ENCODE results near the gene ATP13A2. TPM values are rescaled to one million over a fixed set of nuclear protein-coding genes. Genes with fewer than 3 reads are reported as not detected.

Gene ATP13A2
- total RNA-seq, 5 donors from 2014 or later (not counting 1 experiment from before 2014, with no cell fraction given): 39.4 to 65.5 (median 58.2) TPM

DNA sequence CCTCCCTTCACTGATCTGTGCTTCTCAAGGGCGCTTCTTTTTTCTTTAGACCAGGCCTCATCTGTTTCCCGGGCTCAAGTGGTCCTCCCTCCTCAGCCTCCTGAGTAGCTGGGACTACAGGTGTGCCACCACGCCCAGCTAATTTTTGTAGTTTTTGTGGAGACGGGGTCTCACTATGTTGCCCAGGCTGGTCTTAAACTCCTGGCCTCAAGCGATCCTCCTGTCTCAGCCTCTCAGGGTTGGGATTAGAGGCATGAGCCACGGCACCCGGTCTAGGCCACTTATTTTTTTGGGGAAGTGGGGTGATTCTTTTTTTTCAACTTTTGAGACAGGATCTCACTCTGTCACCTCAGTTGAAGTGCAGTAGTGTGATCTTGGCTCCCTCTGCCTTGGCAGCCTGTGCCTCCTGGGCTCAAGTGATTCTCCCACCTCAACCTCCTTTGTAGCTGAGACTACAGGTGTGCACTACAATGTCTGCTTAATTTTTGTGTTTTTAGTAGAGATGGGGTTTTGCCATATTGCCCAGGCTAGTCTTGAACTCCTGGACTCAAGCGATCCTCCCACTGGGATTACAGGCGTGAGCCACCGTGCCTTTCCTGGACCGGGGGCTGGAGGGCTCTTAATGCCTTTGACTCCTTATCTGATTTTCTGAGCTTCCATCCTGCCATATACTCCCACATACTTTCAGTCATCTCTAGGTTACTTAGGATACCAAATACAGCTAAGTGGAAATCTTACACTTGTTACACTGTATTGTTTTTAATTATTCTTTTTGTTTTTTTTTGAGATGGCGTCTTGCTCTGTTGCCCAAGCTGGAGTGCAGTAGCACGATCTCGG is 50.2 kb downstream of the ATP13A2 start:
- Histone ChIP-seq H3K4me1 (ENCODE audit: control insufficient read depth in 1 of 2, extremely low read depth in 1 of 2, insufficient read depth in 2 of 2, low read length in 2 of 2) (peaks cover 0 to 11% of the 10 kb centered on the region in 2 experiments), H3K27ac (ENCODE audit: low read length) (no peak overlapping the region), H3K4me3 (ENCODE audit: control insufficient read depth in 1 of 2, extremely low read depth in 1 of 2, low read length in 1 of 2) (peak overlapping the region; percentile 37 to 51), H3K36me3 (ENCODE audit: control insufficient read depth in 2 of 2, extremely low read depth in 1 of 2, insufficient read depth in 1 of 2, low read length in 1 of 2) (peaks cover 6 to 7% of the 10 kb centered on the region in 2 donors), H3K27me3 (replicated peaks in 1 of 2; ENCODE audit: control insufficient read depth in 2 of 2, extremely low read depth in 1 of 2, insufficient read depth in 2 of 2, low read length in 1 of 2) (no peaks in the 10 kb centered on the region), H3K9me3 (no peaks in the 10 kb centered on the region)
- peaks cover 13 to 19% (median 14%) of the 10 kb centered on the region in 3 donors for H3K4me1 Mint-ChIP-seq
- ChIA-PET CTCF (interaction anchor here (0.6 to 1.7 kb wide), 4 partner anchors 10 to 519 kb away, joined by 3 to 9 read pairs (median 4); no protein-coding TSS in a partner anchor), POLR2A (no interaction called here)
- H3K36me3 Mint-ChIP-seq: peaks cover 17% of the 10 kb centered on the region
- no peaks in the 10 kb centered on the region for H3K9me3 Mint-ChIP-seq
- H3K27me3 Mint-ChIP-seq: no peaks in the 10 kb centered on the region
- 91% methylated on average over 7 of the region's 14 CpGs for WGBS (ENCODE audit: insufficient coverage)
- H3K27ac Mint-ChIP-seq: no peak overlapping the region
- ATAC-seq (replicated peaks in 1 of 4) (no peak), DNase-seq (no peak)
- peak overlapping the region; percentile 66 to 81 (median 68) for H3K4me3 Mint-ChIP-seq

DNA sequence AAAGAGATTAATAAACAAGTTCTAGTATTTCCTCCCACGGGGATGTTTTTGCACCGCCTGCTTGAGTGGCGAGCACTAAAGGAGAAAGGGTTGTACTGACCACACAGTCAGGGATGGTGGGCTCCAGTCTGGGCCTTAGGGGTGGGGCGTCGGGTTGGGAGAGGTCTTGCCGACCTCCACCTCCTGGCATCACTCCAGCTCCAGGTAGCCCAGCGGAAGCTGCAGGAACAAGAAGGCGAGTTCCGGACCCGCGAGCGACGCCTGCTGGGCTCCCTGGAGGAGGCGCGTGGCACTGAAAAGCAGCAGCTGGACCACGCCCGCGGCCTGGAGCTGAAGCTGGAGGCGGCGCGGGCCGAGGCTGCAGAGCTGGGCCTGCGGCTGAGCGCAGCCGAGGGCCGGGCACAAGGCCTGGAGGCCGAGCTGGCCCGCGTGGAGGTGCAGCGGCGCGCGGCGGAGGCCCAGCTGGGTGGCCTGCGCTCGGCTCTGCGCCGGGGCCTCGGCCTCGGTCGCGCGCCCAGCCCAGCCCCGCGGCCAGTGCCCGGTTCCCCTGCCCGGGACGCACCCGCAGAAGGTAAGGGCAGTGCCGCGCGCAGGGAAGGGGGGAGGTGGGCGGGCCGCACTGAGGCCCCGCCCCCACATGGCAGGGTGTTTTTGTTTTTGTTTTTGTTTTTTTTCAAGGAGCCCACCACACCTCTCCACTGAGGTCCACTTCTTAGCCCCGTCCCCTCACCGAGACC is 51.0 kb downstream of the ATP13A2 start:
- Mint-ChIP-seq H3K36me3 (peaks cover 12% of the 10 kb centered on the region), H3K4me3 (peak overlapping the region; percentile 73 to 83 (median 81)), H3K27me3 (no peaks in the 10 kb centered on the region), H3K4me1 (peaks cover 13 to 19% (median 14%) of the 10 kb centered on the region in 3 donors), H3K27ac (peak overlapping the region; percentile 84 to 88), H3K9me3 (no peaks in the 10 kb centered on the region)
- peak overlapping the region; percentile 47 to 51 for H3K4me3 ChIP-seq (ENCODE audit: control insufficient read depth in 1 of 2, extremely low read depth in 1 of 2, low read length in 1 of 2)
- POLR2A ChIA-PET: no interaction called here
- ATAC-seq (replicated peaks in 1 of 4): peak; percentile 90 to 94 (median 92)
- no peak overlapping the region for H3K27ac ChIP-seq (ENCODE audit: low read length)
- H3K27me3 ChIP-seq (replicated peaks in 1 of 2; ENCODE audit: control insufficient read depth in 2 of 2, extremely low read depth in 1 of 2, insufficient read depth in 2 of 2, low read length in 1 of 2): no peaks in the 10 kb centered on the region
- H3K9me3 ChIP-seq: no peaks in the 10 kb centered on the region
- WGBS (ENCODE audit: insufficient coverage): 8% methylated on average over 43 of the region's 57 CpGs
- peaks cover 0 to 11% of the 10 kb centered on the region in 2 experiments for H3K4me1 ChIP-seq (ENCODE audit: control insufficient read depth in 1 of 2, extremely low read depth in 1 of 2, insufficient read depth in 2 of 2, low read length in 2 of 2)
- CTCF ChIA-PET: interaction anchor here (0.6 to 1.7 kb wide), 7 partner anchors 9 to 519 kb away, joined by 3 to 9 read pairs (median 3); no protein-coding TSS in a partner anchor
- peak; percentile 49 to 81 (median 65) for DNase-seq
- H3K36me3 ChIP-seq (ENCODE audit: control insufficient read depth in 2 of 2, extremely low read depth in 1 of 2, insufficient read depth in 1 of 2, low read length in 1 of 2): peaks cover 2 to 5% of the 10 kb centered on the region in 2 donors

DNA sequence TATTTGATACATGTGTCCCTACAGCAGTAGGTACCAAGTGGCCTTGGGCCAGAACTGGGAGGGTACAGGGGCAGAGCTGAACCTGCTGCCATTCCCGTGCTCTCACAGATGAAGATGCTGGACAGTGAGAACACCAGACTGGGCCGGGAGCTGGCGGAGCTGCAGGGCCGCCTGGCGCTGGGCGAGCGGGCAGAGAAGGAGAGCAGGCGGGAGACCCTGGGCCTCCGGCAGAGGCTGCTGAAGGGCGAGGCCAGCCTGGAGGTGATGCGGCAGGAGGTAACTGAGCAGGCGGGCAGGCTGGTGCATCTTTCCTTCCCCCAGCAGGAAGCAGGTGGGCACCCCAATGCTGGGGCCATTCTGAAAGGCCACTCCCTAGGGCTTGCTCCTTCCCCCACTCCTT is 53.3 kb downstream of the ATP13A2 start:
- no peaks in the 10 kb centered on the region for H3K9me3 Mint-ChIP-seq
- Histone ChIP-seq H3K36me3 (ENCODE audit: control insufficient read depth in 2 of 2, extremely low read depth in 1 of 2, insufficient read depth in 1 of 2, low read length in 1 of 2) (peaks cover 0 to 2% of the 10 kb centered on the region in 2 donors), H3K4me3 (ENCODE audit: control insufficient read depth in 1 of 2, extremely low read depth in 1 of 2, low read length in 1 of 2) (no peak overlapping the region), H3K27ac (ENCODE audit: low read length) (no peak overlapping the region), H3K4me1 (ENCODE audit: control insufficient read depth in 1 of 2, extremely low read depth in 1 of 2, insufficient read depth in 2 of 2, low read length in 2 of 2) (peaks cover 0 to 11% of the 10 kb centered on the region in 2 experiments), H3K27me3 (replicated peaks in 1 of 2; ENCODE audit: control insufficient read depth in 2 of 2, extremely low read depth in 1 of 2, insufficient read depth in 2 of 2, low read length in 1 of 2) (no peaks in the 10 kb centered on the region), H3K9me3 (no peaks in the 10 kb centered on the region)
- 96% methylated on average over 10 of the region's 12 CpGs for WGBS (ENCODE audit: insufficient coverage)
- no peaks in the 10 kb centered on the region for H3K27me3 Mint-ChIP-seq
- ChIA-PET POLR2A (no interaction called here), CTCF (no interaction called here)
- peaks cover 4% of the 10 kb centered on the region for H3K36me3 Mint-ChIP-seq
- DNase-seq (no peak), ATAC-seq (replicated peaks in 1 of 4) (no peak)
- no peak overlapping the region for H3K4me3 Mint-ChIP-seq
- peaks cover 13 to 14% (median 14%) of the 10 kb centered on the region in 3 donors for H3K4me1 Mint-ChIP-seq
- H3K27ac Mint-ChIP-seq: no peak overlapping the region

DNA sequence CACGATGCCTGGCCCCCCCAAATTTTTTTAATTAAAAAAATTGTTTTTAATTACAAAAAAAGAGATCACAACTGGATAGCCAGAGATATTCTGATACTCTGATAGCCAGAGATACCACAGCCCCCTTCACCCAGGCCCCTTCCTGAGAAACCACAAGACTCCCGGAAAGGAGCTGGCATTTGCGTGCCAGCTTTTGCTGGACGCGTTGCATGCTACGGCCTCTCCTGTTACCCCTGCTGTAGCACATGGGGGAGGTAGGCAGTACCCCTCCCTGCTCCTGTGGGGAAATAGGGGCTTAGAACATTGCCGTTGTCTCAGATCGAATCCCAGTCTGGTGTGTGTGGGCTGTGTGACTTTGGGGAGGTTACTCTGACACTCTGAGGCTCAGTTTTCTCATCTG is 54.0 kb downstream of the ATP13A2 start:
- 90% methylated on average over 4 of the region's 8 CpGs for WGBS (ENCODE audit: insufficient coverage)

DNA sequence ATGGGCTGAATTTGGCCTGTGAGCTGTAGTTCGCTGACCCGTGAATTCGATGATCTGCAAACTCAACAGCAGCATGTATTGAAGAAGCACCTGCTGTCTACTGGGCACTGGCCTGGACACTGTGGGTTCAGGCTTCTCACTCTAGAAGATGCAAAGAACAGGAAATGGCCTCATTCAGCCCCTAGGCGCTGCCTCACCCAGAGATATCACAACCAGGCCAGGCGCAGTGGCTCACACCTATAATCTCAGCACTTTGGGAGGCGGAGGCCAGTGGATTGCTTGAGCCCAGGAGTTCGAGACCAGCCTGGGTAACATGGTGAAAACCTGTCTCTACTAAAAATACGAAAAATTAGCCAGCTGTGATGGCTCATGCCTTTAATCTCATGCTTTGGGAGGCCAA is 55.0 kb downstream of the ATP13A2 start:
- DNase-seq (no peak), ATAC-seq (replicated peaks in 1 of 4) (no peak)
- Histone ChIP-seq H3K9me3 (no peaks in the 10 kb centered on the region), H3K36me3 (ENCODE audit: control insufficient read depth in 2 of 2, extremely low read depth in 1 of 2, insufficient read depth in 1 of 2, low read length in 1 of 2) (peaks cover 0 to 2% of the 10 kb centered on the region in 2 donors), H3K27ac (ENCODE audit: low read length) (no peak overlapping the region), H3K4me1 (ENCODE audit: control insufficient read depth in 1 of 2, extremely low read depth in 1 of 2, insufficient read depth in 2 of 2, low read length in 2 of 2) (peaks cover 0 to 13% of the 10 kb centered on the region in 2 experiments), H3K27me3 (replicated peaks in 1 of 2; ENCODE audit: control insufficient read depth in 2 of 2, extremely low read depth in 1 of 2, insufficient read depth in 2 of 2, low read length in 1 of 2) (no peaks in the 10 kb centered on the region), H3K4me3 (ENCODE audit: control insufficient read depth in 1 of 2, extremely low read depth in 1 of 2, low read length in 1 of 2) (no peak overlapping the region)
- 83% methylated on average over 8 of the region's 8 CpGs for WGBS (ENCODE audit: insufficient coverage)
- Mint-ChIP-seq H3K9me3 (no peaks in the 10 kb centered on the region), H3K27me3 (no peaks in the 10 kb centered on the region), H3K4me3 (no peak overlapping the region), H3K36me3 (peaks cover 4% of the 10 kb centered on the region), H3K27ac (no peak overlapping the region), H3K4me1 (peaks cover 12 to 13% (median 12%) of the 10 kb centered on the region in 3 donors)
- ChIA-PET CTCF (no interaction called here), POLR2A (no interaction called here)

More for the DNA sequence above, 54.0 kb downstream of the ATP13A2 start:
- ChIA-PET CTCF (no interaction called here), POLR2A (no interaction called here)
- Mint-ChIP-seq H3K4me3 (no peak overlapping the region), H3K27me3 (no peaks in the 10 kb centered on the region), H3K36me3 (peaks cover 4% of the 10 kb centered on the region), H3K9me3 (no peaks in the 10 kb centered on the region), H3K4me1 (peaks cover 13 to 14% (median 14%) of the 10 kb centered on the region in 3 donors), H3K27ac (no peak overlapping the region)
- no peak overlapping the region for H3K27ac ChIP-seq (ENCODE audit: low read length)
- no peaks in the 10 kb centered on the region for H3K27me3 ChIP-seq (replicated peaks in 1 of 2; ENCODE audit: control insufficient read depth in 2 of 2, extremely low read depth in 1 of 2, insufficient read depth in 2 of 2, low read length in 1 of 2)
- no peaks in the 10 kb centered on the region for H3K9me3 ChIP-seq
- H3K4me3 ChIP-seq (ENCODE audit: control insufficient read depth in 1 of 2, extremely low read depth in 1 of 2, low read length in 1 of 2): no peak overlapping the region
- ATAC-seq (replicated peaks in 1 of 4): no peak
- DNase-seq: no peak
- H3K36me3 ChIP-seq (ENCODE audit: control insufficient read depth in 2 of 2, extremely low read depth in 1 of 2, insufficient read depth in 1 of 2, low read length in 1 of 2): peaks cover 0 to 2% of the 10 kb centered on the region in 2 donors
- peaks cover 0 to 11% of the 10 kb centered on the region in 2 experiments for H3K4me1 ChIP-seq (ENCODE audit: control insufficient read depth in 1 of 2, extremely low read depth in 1 of 2, insufficient read depth in 2 of 2, low read length in 2 of 2)

DNA sequence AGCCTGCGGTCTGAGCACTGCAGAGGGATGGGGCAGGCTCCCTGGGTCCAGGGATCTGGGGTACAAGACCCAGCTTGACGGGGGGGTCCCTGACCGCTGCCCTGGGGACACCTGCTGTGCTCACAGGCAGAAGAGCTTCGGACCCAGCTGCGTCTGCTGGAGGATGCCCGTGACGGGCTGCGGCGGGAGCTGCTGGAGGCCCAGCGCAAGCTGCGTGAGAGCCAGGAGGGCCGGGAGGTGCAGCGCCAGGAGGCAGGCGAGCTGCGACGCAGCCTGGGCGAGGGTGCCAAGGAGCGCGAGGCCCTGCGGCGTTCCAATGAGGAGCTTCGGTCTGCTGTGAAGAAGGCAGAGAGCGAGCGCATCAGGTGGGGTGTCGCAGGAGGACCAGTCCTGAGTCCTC is 56.5 kb downstream of the ATP13A2 start:
- peaks cover under 1 to 2% (median 1%) of the 10 kb centered on the region in 3 donors for H3K4me1 Mint-ChIP-seq
- ATAC-seq (replicated peaks in 1 of 4) (no peak), DNase-seq (no peak)
- H3K27me3 ChIP-seq (replicated peaks in 1 of 2; ENCODE audit: control insufficient read depth in 2 of 2, extremely low read depth in 1 of 2, insufficient read depth in 2 of 2, low read length in 1 of 2): no peaks in the 10 kb centered on the region
- H3K27me3 Mint-ChIP-seq: no peaks in the 10 kb centered on the region
- H3K36me3 ChIP-seq (ENCODE audit: control insufficient read depth in 2 of 2, extremely low read depth in 1 of 2, insufficient read depth in 1 of 2, low read length in 1 of 2): peaks cover 2 to 4% of the 10 kb centered on the region in 2 donors
- H3K36me3 Mint-ChIP-seq: peaks cover 4% of the 10 kb centered on the region
- no peak overlapping the region for H3K27ac ChIP-seq (ENCODE audit: low read length)
- CTCF ChIA-PET: no interaction called here
- H3K9me3 ChIP-seq: no peaks in the 10 kb centered on the region
- 94% methylated on average over 22 of the region's 25 CpGs for WGBS (ENCODE audit: insufficient coverage)
- no peak overlapping the region for H3K27ac Mint-ChIP-seq
- H3K4me3 Mint-ChIP-seq: no peak overlapping the region
- POLR2A ChIA-PET: no interaction called here
- no peak overlapping the region for H3K4me3 ChIP-seq (ENCODE audit: control insufficient read depth in 1 of 2, extremely low read depth in 1 of 2, low read length in 1 of 2)
- no peaks in the 10 kb centered on the region for H3K9me3 Mint-ChIP-seq
- peaks cover 0 to 6% of the 10 kb centered on the region in 2 experiments for H3K4me1 ChIP-seq (ENCODE audit: control insufficient read depth in 1 of 2, extremely low read depth in 1 of 2, insufficient read depth in 2 of 2, low read length in 2 of 2)

Data from T-cell (primary cell).